HG02571 (cell line): ENCODE measurements around the gene CAPN14.

Experiments
- ATAC-seq: cut with Tn5 transposase; IDR thresholded peaks from one replicate; pipeline ENCODE4 v1.9.1; 2021; ENCODE audit warnings: mild to moderate bottlenecking, moderate library complexity; ENCODE audit not compliant: unreplicated experiment

Gene CAPN14

GRCh38 chr2:31227711-31228125 is 10.4 kb upstream of the CAPN14 start:
- ATAC-seq: no peak

GRCh38 chr2:31227110-31227509 is 9.8 kb upstream of the CAPN14 start:
- no peak for ATAC-seq

GRCh38 chr2:31226266-31226665 is 9.0 kb upstream of the CAPN14 start:
- ATAC-seq: no peak

GRCh38 chr2:31223749-31224148 is 6.4 kb upstream of the CAPN14 start:
- ATAC-seq: no peak

- no peak for ATAC-seq
Observed at GRCh38 chr2:31223026-31223425, 5.7 kb upstream of the CAPN14 start.

- no peak for ATAC-seq
Observed at GRCh38 chr2:31222071-31222470, 4.8 kb upstream of the CAPN14 start.

- no peak for ATAC-seq
Observed at GRCh38 chr2:31221544-31221943, 4.2 kb upstream of the CAPN14 start.

- peak; percentile 68 for ATAC-seq
Observed at GRCh38 chr2:31219131-31219969, 2.0 kb upstream of the CAPN14 start.

- no peak for ATAC-seq
Observed at GRCh38 chr2:31216734-31217133, 581 bp downstream of the CAPN14 start.

- ATAC-seq: no peak
Observed at GRCh38 chr2:31214444-31214915, 2.8 kb downstream of the CAPN14 start.

GRCh38 chr2:31213601-31214443 is 3.5 kb downstream of the CAPN14 start:
- no peak for ATAC-seq

GRCh38 chr2:31212659-31213600 is 4.4 kb downstream of the CAPN14 start:
- ATAC-seq: no peak

- ATAC-seq: no peak
Observed at GRCh38 chr2:31208240-31208639, 9.1 kb downstream of the CAPN14 start.

GRCh38 chr2:31207790-31208189 is 9.5 kb downstream of the CAPN14 start:
- ATAC-seq: no peak

GRCh38 chr2:31205613-31206012 is 11.7 kb downstream of the CAPN14 start:
- ATAC-seq: no peak

GRCh38 chr2:31205186-31205585 is 12.1 kb downstream of the CAPN14 start:
- ATAC-seq: no peak

- ATAC-seq: no peak
Observed at GRCh38 chr2:31204783-31205182, 12.5 kb downstream of the CAPN14 start.

GRCh38 chr2:31203916-31204315 is 13.4 kb downstream of the CAPN14 start:
- no peak for ATAC-seq

GRCh38 chr2:31202833-31203232 is 14.5 kb downstream of the CAPN14 start:
- ATAC-seq: no peak

- ATAC-seq: no peak
Observed at GRCh38 chr2:31202041-31202440, 15.3 kb downstream of the CAPN14 start.

- ATAC-seq: no peak
Observed at GRCh38 chr2:31200972-31201371, 16.3 kb downstream of the CAPN14 start.
